ENCODE data around the gene DYNC1I1.
A peak's percentile ranks its signal among the peaks of the same experiment; 100 is the strongest.

Gene DYNC1I1

GRCh38 chr7:95794917-95795515, 22.7 kb downstream of the DYNC1I1 start:
- no peak for DNase-seq

GRCh38 chr7:95796617-95797016, 24.3 kb downstream of the DYNC1I1 start:
- no peak for DNase-seq

GRCh38 chr7:95798401-95798930, 26.1 kb downstream of the DYNC1I1 start:
- DNase-seq: no peak

- DNase-seq: no peak
Observed at GRCh38 chr7:95800787-95801186, 28.4 kb downstream of the DYNC1I1 start.

- no peak for DNase-seq
Observed at GRCh38 chr7:95802270-95802669, 29.9 kb downstream of the DYNC1I1 start.

- DNase-seq: no peak
Observed at GRCh38 chr7:95804052-95804451, 31.7 kb downstream of the DYNC1I1 start.

GRCh38 chr7:95805909-95806308, 33.6 kb downstream of the DYNC1I1 start:
- no peak for DNase-seq

- DNase-seq: no peak
Observed at GRCh38 chr7:95808396-95808795, 36.0 kb downstream of the DYNC1I1 start.

- DNase-seq: peak; percentile 27
Observed at GRCh38 chr7:95811846-95812445, 39.6 kb downstream of the DYNC1I1 start.

- DNase-seq: no peak
Observed at GRCh38 chr7:95814721-95815120, 42.4 kb downstream of the DYNC1I1 start.

- no peak for DNase-seq
Observed at GRCh38 chr7:95817866-95818640, 45.7 kb downstream of the DYNC1I1 start.

GRCh38 chr7:95820778-95821177, 48.4 kb downstream of the DYNC1I1 start:
- no peak for DNase-seq

- DNase-seq: no peak
Observed at GRCh38 chr7:95822717-95823116, 50.4 kb downstream of the DYNC1I1 start.

GRCh38 chr7:95824616-95825015, 52.3 kb downstream of the DYNC1I1 start:
- DNase-seq: no peak

- no peak for DNase-seq
Observed at GRCh38 chr7:95828824-95829790, 56.8 kb downstream of the DYNC1I1 start.

- no peak for DNase-seq
Observed at GRCh38 chr7:95840953-95841950, 68.9 kb downstream of the DYNC1I1 start.

- no peak for DNase-seq
Observed at GRCh38 chr7:95843286-95843685, 70.9 kb downstream of the DYNC1I1 start.

- no peak for DNase-seq
Observed at GRCh38 chr7:95845007-95845406, 72.7 kb downstream of the DYNC1I1 start.

- no peak for DNase-seq
Observed at GRCh38 chr7:95847061-95847460, 74.7 kb downstream of the DYNC1I1 start.

- DNase-seq: no peak
Observed at GRCh38 chr7:95859429-95859828, 87.1 kb downstream of the DYNC1I1 start.

- no peak for DNase-seq
Observed at GRCh38 chr7:95861041-95861440, 88.7 kb downstream of the DYNC1I1 start.
